HG02885 (cell line): ENCODE measurements around the gene MOB3A.
"Not testable (repeated sequence)": the region's sequence is repeated elsewhere in the genome, so short reads cannot be mapped to it uniquely, and the experiment has no call there.

Experiments used
- ATAC-seq: cut with Tn5 transposase; IDR thresholded peaks from one replicate; pipeline ENCODE4 v1.9.1; 2021; ENCODE audit warnings: mild to moderate bottlenecking; ENCODE audit not compliant: unreplicated experiment, poor library complexity

The MOB3A gene

DNA sequence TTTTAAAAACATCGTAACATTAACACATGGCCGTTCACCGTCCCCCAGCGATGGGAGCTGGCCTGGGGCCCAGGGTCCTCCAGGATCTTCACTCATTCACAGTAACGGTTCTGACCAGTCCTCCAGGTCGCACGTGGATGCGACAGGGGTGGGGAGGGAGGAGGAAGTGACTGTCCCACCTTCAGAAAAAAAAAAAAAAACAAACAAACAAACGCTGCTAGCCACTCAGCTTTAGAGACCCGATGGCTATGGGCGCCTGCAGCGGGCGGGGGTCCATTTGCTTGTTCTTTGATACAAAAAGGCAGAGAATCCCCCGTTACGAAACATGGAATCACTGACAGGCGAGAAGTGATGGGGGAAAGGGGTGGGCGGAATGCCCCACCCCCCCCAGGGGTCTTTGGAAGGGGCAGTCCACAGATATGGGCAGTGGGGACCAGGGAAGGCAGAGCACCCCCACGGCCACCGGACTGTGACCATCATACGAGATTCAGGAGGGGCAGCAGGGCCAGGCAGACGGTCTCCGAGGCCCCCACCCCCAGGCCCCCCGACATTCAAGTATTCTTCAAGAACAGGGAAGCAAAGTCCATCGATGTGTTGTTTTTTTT, 58.4 kb downstream of the MOB3A start:
- ATAC-seq: no peak

GRCh38 chr19:2036424-2036823, 59.7 kb downstream of the MOB3A start:
- no peak for ATAC-seq

DNA sequence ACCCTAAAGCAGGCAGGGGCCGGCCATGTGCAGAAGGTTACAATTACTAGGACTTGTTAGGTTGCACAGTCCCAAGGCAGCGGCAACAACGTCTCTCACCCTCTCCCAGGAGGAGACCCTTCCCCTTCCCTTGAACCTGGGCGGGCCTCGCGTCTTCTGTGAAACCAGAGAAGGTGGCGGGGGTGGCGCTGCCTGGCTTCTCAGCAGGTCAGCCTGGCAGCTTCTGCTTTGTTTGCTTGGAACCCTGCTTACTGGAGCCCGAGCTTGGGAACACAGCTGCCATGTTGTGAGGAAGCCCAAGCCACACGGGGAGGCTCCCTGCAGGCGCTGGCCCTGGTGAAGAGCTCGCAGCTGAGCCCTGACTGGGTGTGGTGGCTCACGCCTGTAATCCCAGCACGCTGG, 60.5 kb downstream of the MOB3A start:
- no peak for ATAC-seq

DNA sequence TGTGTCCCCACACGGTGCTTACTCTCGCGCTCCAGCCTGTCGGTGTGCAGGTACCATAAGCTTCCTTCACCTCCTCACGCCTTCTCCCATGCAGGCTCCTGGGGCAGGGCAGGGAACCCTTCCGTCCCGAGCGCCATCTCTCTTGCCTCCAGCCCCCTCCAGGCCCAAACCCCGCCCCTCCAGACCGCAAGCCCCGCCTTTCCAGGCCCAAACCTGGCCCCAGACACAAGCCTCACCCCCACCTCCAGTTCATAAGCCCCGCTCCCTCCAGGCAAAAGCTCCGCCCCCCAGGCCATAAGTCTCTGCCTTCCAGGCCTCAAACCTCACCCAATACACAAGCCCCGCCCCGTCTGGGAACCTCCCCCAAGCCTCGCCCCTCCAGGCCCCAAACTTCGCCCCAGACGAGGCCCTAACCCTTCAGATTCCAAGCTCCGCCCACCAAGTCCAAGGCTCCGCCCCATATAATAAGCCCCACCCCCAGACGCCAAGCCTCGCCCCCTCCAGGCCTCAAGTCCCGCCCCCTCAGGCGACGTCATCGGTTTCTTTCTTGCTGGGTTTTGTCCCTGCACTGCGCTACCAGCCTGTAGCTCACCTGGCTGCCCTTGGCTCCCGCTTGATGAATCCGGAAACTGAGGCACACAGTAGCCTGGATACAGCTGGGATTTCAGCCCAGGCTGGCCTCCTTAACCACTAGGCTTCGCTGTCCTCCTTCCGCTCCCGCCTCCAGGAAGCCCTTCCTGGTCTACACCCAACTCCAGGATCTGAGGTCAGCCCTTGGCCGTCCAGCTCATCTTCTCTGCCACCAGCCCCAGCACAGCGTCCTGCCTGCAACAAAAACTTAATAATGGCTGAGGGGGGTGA, 61.2 kb downstream of the MOB3A start:
- ATAC-seq: no peak

GRCh38 chr19:2034253-2034652, 61.9 kb downstream of the MOB3A start:
- ATAC-seq: not testable (repeated sequence)

DNA sequence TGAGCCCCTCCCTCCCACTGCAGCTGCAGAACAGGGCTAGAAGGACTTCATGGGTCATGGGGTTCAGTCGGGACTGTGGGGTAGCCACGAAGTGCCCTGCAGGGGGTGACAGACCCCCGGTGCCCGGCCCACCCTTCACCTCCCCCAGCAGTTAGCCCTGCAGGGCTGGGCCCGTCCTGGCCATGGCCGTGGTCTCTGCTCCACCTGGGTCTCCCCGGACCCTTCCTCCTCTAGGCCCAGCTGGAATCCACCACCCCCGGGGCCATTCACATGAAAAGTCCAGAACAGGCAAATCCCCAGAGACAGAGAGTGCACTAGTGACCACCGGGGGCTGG, 62.3 kb downstream of the MOB3A start:
- no peak for ATAC-seq

DNA sequence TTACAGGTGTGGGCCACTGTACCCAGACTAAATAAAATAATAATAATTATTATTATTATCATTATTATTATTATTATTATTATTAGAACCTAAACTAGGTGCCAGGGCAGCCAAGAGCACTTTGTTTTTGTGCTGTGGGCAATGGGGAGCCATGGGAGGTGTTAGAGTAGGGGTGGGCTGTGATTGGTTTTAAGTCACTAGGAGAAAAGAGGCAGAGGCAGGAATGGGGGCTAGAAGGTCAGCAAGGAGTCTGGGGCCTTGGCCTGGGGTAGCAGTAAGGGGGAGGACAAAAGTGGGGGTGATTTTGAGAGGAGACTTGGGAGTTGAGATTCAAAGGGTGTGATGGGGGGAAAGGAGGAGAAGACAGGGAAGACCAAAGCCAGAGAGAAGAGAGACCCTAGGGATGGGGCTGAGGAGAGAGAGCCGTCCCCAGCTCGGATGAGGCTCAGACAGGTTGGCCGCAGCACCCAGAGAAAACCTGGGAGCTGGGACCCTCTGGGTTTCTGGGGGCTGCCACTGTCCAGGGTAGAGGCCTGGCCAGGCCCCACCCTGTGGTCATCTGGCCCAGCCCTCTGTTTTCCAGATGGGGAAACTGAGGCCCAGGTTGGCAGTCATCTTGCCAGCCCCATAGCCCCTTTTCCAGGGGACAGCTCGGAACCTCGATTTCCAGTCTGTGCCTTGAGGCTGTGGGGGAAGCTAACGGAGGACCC, 62.9 kb downstream of the MOB3A start:
- ATAC-seq: no peak

GRCh38 chr19:2032296-2032941, 63.7 kb downstream of the MOB3A start:
- no peak for ATAC-seq

GRCh38 chr19:2027361-2027760, 68.8 kb downstream of the MOB3A start:
- ATAC-seq: no peak

DNA sequence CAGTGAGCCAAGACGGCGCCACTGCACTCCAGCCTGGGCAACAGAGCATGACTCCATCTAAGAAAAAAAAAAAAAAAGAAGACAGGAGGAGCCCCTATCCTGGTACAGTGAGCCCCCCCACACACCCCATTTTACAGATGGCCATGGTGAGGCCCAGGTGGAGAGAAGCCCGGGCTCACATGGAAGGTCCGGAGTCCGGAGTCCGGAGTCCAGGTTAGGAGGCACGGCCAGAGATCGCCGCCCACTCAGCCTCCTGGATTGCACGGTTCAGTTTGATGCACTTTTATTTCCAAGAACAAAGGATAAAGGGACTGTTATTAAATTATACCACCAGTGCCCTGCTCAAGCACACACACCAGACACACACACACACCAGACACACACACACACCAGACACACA, 69.4 kb downstream of the MOB3A start:
- no peak for ATAC-seq

DNA sequence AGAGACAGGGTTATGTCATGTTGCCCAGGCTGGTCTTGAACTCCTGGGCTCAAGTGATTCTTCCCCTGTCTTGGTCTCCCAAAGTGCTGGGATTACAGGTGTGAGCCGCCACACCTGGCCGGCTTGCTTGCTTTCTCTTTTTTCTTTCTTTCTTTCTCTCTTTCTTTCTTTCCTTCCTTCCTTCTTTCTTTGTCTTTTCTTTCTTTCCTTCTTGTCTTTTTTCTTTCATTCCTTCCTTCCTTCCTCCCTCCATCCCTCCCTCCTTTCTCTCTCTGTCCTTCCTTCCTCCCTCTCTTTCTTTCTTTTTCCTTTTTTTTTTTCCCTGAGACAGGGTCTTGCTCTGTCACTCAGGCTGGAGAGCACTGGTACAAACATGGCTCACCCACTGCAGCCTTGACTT, 73.8 kb downstream of the MOB3A start:
- no peak for ATAC-seq

- ATAC-seq: no peak
Measured at GRCh38 chr19:2021453-2022140, 74.5 kb downstream of the MOB3A start.
